Stimulated activated CD8-positive, alpha-beta memory T cell treated with anti-CD3 and anti-CD28 coated beads, Interleukin-4, amount 100 ng/mL, for 1 hour (primary cell): ENCODE measurements around the gene ST6GAL2.

Source experiments
- DNase-seq, 2 donors: peaks; one replicate each; pipeline ENCODE4 v3.0.0-alpha.2; 2020; ENCODE audit warnings: low read depth in 2 of 2, low spot score in 1 of 2

The ST6GAL2 gene

DNA sequence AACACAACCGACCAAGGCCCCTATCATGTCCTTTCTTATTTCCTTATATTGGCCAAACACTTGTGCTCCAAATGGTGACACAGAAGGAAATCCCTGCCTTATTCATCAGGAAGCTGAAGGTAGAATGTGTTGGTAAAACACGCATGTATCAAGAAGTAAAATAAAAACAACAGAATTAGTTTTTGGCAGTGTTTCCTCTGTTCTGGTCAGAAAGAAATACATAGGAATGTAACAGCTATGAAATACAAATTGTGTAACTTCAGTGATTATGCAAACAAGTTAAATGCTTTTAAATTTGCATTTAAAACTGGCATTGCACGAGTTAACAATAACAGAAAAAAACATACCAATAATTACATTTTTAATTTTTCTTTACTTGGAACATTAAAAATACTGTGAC is 19.3 kb downstream of the ST6GAL2 start:
- DNase-seq = no peak

DNA sequence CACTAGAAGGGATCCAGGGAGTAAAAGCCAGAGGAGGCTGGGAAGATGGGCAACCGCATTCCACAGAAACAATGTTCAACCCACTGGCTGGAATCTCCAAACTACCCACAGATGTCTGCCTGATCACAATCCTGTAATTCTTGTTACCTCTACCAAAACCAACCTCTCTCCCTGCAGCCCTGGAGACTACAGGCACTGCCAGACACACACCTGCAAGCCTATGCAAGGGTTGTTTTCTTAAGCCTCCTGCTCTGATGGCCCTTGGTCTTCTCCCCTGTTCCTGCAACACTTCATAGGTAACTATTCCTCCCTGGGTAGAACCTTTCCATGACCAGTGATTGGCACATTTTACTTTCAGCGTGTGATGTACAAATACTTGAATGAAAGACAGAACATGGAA is 21.9 kb downstream of the ST6GAL2 start:
- DNase-seq = no peak

DNA sequence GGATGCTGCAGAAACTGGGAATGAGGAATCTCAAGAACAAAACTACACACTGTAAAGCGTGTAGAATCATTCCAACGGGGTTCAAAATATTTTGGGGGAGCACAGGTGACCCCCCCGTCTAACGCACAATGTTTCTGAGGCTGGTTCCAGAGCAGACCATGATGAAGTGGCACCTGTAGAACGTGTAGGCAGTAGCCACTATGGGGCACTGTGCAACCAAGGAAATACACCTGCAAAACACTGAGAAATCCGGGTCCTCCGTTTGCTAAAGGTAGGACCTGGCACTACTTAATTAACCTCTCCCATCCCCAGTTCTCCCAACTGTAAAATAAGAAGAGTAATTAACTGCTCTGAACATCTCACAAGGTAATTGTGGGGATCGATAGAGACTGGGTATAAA is 22.6 kb downstream of the ST6GAL2 start:
- no peak for DNase-seq

DNA sequence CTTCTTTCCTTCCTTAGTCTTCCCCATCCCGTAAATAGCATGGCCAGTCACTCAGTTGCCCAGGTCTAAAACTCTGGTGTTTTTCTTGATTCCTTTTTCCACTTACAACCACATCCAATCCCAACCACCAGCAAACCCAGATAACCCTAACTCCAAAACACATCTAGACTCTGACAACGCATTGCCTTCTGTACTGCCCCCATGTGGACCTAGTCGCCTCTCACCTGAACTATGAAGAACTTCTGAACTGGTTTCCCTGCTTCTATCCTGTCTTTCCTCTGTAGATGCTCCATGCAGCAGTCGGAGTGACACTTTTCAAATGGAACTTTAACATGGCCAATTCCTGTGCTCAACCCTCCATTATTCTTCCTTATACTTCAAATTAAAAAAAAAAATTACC is 26.5 kb downstream of the ST6GAL2 start:
- DNase-seq = no peak

DNA sequence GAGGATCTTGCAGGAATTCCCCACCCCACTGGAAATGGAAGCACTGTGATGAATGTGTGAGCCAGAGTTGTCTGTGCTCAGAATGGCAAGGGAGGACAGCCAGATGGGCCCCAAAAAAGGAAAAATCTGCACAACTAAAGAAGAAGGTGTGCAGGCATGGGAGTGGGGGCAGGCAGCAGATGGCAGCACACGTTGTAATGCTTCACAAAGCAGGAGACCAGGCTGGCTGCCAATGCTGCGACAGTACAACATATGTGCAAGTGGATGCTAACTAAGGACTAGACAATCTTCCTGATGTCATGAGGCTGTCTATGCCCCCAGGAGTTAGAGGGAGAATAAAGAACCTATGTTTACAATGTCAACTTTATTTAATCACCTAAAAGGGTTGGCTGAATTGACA is 27.2 kb downstream of the ST6GAL2 start:
- no peak for DNase-seq

DNA sequence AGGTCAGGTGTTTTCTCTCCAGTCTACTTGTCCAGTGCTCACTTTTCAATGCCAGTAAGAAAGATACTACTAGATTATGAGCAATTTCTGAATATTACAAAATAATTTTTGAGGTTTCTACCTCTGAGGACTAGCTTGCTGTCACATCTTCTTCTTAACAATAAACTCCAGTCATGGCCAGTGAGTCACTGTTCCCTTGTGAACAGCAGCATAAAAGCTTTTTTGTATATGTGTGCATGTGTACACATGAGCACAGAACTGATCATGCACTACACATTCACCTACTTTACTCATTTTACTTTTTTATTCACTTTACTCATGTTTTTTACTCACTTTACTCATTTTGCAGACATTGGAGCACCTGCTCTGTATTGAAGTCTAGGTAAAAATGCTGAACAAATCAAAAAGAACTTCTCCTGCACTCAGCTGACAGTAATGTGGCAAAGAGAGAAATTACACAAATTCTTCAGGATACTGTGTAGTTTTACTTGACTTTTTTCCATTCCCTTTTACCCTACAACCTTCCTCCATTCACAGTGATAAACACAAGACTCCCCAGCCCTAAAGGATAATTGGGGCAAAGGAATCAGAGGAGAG is 28.0 kb downstream of the ST6GAL2 start:
- DNase-seq = no peak

DNA sequence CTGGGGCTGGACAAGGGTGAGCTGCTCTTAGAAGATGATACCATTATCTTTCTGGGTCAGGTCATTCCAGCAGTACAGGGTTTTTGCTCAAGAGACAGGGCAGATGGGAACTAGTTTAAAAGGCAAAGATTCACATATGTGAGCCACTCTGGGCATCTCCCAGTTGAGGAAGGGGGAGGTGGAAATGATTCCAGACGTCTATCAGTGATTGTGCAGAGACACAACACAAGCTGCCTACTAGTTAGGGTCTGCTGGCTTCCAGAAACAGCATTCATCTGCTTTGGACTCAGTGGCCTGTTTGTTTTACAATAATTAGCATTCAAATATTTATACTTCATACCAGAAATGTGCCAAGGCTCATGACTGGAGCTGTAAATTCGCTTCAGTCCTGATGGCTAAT is 32.3 kb downstream of the ST6GAL2 start:
- DNase-seq = no peak

DNA sequence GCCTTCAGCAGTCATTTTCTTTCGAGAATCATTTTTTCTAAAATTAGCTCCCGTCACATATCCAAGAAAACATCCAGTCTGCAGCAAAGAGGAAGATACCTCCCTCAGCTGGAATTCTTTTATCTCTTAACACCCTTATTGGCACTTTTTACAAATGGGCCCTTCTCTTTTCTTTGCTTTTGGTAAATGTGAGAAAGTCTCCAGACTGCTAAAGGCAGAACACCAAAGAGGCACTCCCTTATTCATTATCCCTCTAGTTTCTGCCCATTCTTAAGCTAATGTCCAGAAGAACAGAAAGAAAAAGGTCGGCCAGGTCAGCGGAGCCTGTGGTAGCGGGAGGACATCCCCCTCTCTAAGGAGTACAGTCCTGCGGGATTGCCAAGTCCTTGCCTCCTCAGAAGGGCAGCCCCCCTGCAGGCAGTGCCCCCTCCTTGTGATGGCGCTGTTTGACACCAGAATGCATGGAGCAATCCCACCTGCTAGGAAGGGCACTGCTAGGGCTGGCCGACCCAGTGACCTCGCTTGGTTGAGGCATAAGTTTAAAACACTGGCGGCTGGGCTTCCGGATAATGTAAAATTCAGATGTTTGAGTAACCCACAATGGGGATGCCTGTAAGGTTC is 34.0 kb downstream of the ST6GAL2 start:
- DNase-seq = no peak

DNA sequence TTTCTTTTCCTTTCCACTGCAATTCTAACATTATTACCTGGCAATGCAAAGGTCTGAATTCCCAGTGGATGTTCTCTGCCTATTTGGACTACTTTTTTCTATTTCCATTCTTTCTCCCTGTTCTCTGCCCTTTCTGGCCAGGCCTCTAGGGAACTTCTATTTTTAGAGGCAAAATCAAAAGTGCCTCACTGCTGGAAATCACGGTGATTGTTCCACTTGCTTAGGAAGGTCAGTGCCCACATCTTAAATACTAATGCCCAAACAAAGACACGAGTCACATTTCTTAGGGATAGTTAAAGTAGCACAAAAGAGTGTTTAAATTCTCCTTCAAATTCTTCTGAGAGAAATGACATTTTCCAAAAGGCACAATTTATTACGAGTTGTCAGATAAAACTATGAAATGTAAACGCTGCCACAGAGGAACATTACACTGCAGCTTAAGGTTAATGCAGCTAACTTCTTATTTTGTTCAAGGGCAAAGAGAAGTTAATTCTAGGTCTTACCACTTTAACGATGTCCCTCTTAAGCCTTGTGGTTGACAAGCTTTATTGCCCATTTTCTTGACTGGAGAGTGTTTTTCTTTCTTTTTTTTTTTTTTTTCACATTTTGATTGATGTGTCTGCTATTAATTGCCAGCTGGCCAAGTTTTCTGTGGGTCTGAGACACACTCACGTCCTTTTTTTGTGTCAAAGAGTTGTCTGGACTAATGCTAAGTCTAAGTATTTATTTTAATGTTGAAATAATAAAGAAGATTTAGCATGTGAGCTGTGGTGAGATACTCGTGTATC is 34.7 kb downstream of the ST6GAL2 start:
- no peak for DNase-seq

DNA sequence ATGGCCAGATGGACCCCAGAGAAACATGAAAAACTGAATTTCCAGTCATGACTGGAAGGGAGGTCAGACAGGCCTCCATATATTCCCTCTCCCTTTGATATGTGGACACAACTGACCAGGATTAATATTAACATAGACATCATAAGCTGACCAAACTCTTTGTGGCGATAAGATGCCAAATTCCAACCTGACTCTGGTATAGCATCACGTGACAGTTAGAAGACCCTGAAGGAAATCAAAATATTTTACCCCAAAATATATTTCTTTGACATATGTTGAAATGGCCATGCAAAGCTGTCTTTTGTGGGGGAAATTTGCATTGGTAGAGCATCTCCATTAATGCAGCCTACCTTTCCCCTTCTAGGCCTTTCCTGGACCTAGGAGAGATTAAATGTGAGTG is 36.7 kb downstream of the ST6GAL2 start:
- DNase-seq = no peak

DNA sequence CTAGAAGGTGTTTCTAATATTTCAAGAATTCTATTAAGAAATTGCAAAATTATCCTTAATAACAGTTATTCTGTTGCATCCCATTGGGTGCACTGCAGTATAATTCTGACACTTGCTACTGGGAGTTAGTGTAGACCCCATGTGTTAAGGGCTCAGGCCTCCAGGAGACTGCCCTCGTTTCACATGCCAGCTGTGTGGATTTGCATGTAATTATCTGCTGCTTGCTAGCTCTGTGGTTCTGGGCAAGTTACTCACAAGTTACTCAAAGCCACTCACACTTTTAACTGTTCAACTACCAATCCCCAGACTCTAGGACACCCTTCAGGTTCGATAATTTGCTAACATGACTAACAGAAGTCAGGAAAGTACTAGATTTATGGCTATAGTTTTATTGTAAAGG is 38.6 kb downstream of the ST6GAL2 start:
- no peak for DNase-seq

DNA sequence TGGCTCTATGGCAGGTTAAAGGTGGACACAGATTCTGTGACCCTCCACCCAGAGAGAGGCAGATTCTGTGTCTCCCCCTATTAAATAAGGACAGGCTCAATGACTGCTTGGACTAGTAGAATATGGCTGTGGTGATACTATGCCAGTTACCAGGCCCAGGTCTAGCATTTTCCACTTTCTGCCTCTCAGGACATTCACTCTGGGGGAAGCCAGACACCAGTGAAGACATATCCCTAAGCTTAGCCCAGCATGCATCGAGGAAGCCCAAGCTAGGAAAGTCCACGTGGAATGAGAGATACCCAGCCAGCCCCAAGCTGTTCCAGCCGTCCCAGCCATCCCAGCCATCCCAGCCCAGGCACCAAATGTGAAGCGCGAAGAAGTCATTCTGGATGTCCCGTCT is 40.3 kb downstream of the ST6GAL2 start:
- no peak for DNase-seq

DNA sequence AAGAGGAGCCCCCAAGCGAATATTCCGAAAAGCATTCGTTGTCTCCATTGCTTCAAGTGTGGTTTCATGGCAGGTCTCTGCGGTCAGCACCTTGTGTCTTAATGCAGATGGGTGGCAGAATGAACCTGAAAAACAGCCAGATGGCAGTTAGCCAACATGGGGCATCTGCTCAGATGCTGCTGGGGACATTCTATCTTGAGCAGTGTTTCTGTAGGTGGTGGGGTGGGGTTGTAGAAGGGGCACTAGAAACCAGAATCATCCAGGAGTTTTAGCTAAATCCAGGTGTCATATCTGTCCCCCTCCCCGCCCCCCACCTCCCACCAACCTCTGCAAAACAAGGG is 42.1 kb downstream of the ST6GAL2 start:
- no peak for DNase-seq

DNA sequence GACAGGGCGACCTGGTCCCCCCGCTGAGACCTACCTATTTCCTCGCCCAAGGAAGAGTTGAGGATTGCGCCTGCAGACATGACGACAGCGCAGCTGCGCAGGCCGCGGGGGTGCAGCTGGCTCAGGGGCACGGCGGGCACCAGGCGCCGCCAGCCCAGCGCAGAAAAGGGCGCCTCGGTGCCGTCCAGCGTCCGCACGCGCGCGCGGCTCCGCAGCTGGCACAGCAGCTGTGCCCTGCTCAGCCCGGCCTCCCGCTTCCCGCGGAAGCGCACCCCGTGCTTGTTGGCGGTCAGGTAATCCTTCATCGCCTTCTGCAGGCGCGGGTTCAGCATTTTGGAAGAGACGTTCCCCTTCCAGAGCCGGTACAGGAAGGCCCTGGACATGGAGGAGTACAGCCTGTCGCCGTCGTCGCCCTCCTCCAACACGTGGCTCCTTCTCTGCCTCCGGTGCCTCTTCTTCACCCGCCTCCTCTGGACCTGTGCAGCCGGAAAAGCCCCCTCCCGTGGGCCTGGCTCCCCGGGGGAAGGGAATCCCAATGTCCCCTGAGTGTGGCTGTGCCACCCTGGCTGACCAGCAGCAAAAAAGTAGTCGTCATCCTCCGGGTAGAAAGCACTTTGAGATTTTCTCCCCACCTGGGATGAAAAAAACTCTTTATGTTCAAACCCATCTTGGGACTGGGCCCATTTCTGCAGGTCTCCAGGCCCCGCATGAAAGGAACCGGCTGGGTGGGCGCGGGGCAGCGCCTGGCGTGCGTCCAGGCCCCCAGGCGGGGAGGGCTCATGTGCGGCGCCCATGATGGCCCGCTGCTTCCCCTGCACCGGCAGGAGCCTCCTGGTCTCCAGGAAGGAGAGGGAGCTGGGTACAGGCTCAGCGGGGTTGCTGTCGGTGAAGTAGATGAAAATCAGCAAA is 42.7 kb downstream of the ST6GAL2 start:
- DNase-seq = no peak

DNA sequence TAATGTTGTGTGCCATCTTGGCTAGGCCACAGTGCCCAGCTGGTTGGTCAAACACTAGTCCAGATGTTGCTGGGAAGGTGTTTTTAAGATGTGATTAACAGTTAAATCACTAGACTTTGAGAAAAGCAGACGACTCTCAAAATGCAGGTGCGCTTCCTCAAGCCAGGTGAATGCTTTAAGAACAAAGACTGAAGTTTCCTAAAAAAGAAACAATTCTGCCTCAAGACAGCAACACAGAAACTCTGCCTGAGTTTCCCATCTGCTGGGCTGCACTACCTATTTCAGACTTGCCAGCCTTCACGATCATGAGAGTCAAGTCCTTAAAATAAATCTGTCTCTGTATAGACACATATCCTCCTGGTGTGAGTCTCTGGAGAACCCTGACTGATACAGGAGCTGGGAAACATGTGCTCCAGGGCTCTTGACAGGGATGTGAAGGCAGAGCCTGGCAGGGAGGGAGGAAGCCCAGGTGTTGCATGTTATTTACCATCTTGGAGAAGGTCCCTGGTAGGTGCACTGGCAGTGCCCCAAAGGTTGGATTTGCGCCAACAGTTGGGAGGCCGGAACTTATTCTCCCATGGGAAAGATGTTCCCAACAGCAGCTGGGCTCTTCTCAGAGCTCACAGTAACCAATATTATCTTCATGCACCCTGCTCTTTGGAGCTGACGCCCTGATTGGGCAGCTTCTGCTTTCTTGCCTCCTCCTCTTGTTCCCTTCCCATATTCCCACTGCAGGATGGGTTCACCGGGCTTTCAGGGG is 43.9 kb downstream of the ST6GAL2 start:
- DNase-seq = no peak

DNA sequence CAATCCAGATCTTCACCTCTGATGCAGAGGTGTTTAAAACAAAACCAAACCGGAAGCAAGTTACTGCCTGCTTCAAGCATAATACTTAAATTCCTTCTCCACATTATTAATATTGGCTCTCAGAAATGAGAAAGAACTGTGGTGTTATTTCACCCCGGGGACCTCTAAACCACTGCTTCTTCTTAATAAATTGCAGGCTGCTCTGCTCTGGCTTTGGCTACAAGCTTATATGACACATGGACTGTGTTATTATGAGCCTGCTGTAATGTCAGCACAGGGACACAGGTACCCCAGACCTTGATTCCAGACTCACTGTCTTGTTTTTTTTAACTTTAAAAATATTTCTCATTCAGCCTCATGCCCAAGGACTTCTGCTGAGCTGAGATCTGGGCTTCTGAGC is 45.1 kb downstream of the ST6GAL2 start:
- no peak for DNase-seq

DNA sequence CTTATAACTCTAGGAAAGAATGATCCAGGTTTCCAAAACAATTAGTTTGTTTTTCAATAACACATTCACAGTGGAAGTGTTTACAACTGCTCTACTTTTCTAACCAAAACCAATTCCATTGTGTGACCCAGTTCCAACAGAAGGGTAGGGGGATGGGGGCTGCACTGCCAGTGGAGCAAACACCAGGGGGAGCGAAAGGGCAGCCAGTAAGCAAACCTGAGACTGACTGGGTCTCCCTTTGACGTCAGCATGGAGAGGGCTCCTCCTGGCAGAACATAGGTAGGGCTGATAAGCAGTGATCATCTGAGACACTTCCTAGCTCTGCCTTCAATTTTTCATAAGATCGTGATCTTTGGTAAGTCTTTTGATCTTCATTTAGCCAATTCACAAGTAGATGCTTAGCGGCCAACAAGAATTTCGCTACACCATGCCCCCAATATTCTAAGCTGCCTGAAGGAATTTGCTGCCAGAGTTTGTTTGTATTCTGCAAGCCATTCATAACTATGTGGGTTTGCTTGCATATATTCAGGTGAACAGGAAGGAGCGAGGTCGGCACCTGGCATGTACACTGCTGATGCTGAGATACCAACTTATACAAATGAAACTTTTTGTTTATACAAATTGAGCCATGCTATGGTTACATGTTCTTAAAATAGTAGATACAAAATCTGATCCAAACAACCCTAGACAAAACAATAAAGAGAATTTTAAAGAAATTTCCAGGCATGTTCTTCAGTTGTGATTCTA is 45.9 kb downstream of the ST6GAL2 start:
- no peak for DNase-seq

DNA sequence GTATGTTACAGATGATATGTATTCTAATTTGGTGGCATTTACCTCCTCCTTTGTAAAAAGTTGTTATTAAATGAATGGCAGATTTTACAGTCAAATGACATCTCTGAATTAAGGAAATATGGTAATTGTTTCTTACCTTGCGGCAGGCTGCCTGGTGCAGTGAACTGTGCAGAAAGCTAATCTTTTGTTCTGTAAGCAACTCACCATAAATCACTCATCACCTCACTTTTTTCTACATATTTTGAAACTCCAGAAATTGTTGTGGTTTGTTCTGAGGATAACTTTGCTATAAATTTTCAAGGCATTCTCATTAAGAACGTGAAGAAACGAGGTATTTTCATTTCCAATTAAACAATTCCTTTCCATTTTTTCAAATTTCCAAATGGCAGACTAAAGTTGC is 52.7 kb downstream of the ST6GAL2 start:
- DNase-seq = no peak

DNA sequence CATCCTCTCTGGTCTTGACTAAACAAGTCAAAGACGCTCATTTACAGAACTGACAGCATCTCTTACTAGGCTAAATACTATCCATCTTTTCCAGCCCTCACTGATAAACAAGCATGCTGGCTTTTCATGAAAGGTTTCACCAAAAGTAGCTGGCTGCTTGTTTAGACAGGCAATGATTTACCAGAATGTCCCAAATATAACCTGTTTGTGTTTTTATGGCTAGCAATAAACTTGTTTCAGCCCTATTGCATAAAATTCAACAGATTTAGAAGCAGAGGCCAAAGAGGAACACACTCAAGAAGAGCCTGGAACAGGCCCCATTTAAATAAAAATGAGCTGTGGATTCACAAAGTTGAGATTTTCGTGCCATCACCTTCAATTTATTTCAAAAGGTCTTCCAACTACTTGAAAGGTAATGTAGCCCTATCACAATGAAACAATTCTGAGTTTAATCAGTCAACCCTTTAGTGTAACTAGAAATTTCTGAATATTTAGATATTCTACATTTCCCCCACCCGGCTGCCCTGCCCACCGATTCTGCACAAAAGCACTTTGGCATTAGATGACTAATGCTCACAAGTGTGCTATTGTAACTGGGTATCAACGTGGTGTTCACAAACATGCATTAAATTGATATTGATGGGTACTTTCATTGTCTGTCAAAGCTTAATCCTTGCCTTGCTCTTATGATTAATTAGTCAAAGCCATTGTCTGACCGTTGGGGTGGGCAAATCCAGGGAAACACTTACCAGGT is 54.0 kb downstream of the ST6GAL2 start:
- no peak for DNase-seq

DNA sequence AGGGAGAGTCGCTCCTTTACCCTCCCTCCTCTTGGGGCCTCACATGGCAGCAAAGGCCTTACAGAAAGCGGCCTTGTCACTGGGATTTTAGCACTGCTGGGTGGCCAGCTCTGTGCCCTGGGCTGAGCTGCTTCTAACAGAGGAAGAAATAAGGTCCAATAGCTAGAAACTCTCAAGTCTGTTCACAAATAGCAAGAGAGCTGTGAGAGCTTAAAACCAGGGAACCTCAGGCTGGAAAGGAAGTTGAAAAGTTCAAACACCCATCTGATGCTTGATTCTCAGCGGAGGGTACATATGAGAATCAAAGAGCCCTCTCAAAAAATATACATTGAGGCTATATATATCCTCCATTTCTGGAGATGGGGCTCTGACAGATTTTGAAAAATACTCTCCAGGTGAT is 54.7 kb downstream of the ST6GAL2 start:
- no peak for DNase-seq
